Neural cell (in vitro differentiated cells): ENCODE data around the gene OR51V1.

ENCODE experiments used
- EP300 ChIP-seq: fragments of 450-650 bp; conservative IDR thresholded peaks from 2 replicates; pipeline ENCODE4 v1.6.1; 2014; ENCODE audit warnings: antibody characterized with exemption, mild to moderate bottlenecking, moderate library complexity; ENCODE audit not compliant: poor library complexity, severe bottlenecking
- SMC3 ChIP-seq: fragments of 450-650 bp; conservative IDR thresholded peaks from 2 replicates; pipeline ENCODE4 v1.6.1; 2014; ENCODE audit warnings: antibody characterized with exemption, mild to moderate bottlenecking, moderate library complexity; ENCODE audit not compliant: poor library complexity
- TF ChIP-seq, protein P1 (sequence below): fragments of 450-650 bp; IDR thresholded peaks from 2 replicates; pipeline ENCODE4 v1.5.1; 2014; ENCODE audit warnings: antibody characterized with exemption, mild to moderate bottlenecking, moderate library complexity; ENCODE audit not compliant: poor library complexity, severe bottlenecking

DNA sequence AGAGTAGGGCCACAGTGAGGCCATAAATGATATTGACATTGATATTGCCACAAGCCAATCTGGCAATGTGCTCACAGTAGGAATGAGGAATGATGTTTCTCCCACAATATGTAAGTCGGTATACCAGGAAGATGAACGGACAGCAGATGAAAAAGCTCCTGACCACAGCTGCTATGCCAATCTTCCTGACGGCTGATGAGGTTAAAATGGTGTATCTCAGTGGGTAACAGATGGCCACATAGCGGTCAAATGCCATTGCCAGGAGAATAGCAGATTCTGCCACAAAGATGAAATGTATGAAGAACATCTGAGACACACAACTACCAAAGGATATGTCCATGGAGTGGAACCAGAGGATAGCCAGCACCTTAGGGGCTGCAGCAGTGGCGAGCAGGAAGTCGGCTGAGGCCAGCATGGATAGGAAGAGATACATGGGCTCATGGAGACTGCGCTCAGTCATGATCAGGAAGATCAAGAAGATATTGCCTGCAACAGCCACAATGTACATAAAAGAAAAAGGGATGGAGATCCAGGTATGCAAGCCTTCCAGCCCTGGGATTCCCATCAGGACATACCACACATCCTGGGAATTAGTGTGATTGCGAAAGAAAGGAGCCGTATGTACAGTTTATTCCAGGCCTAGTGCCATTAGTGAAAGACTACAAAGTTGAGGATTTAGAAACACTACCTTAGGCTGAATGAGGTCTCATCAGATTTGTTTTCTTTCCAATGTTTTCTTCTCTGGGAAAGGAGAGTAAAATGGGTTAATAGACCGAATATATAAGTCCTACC, 22.2 kb downstream of the OR51V1 start:
- TF ChIP-seq, protein P1, sequence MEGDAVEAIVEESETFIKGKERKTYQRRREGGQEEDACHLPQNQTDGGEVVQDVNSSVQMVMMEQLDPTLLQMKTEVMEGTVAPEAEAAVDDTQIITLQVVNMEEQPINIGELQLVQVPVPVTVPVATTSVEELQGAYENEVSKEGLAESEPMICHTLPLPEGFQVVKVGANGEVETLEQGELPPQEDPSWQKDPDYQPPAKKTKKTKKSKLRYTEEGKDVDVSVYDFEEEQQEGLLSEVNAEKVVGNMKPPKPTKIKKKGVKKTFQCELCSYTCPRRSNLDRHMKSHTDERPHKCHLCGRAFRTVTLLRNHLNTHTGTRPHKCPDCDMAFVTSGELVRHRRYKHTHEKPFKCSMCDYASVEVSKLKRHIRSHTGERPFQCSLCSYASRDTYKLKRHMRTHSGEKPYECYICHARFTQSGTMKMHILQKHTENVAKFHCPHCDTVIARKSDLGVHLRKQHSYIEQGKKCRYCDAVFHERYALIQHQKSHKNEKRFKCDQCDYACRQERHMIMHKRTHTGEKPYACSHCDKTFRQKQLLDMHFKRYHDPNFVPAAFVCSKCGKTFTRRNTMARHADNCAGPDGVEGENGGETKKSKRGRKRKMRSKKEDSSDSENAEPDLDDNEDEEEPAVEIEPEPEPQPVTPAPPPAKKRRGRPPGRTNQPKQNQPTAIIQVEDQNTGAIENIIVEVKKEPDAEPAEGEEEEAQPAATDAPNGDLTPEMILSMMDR = no peak
- TF ChIP-seq EP300 = no peak
- no peak for TF ChIP-seq SMC3
